ENCODE results near the gene SLC16A3. TPM values are rescaled to one million over a fixed set of nuclear protein-coding genes. Genes with fewer than 3 reads are reported as not detected.

Gene SLC16A3
- total and polyA plus RNA-seq, 8 donors: 4.9 to 87.9 (median 37.7) TPM

GRCh38 chr17:82247182-82247823, 18.5 kb downstream of the SLC16A3 start:
- H3K27ac ChIP-seq: peak overlapping the region; percentile 43 to 81 (median 74)
- 58 to 68% (median 67%) methylated on average over 22 of the region's 22 CpGs for WGBS, 5 donors
- DNase-seq: no peak
- H3K4me3 ChIP-seq: no peak overlapping the region
- H3K4me1 ChIP-seq: peaks cover 37 to 84% (median 44%) of the 10 kb centered on the region in 4 donors
- intact Hi-C loops (cut with DNase I; ENCODE audit: low total_unique reads): no loop called here
- peaks cover 90 to 100% (median 96%) of the 10 kb centered on the region in 4 donors for H3K36me3 ChIP-seq
- H3K27me3 ChIP-seq: no peaks in the 10 kb centered on the region
- TF ChIP-seq POLR2A (IDR thresholded peaks at IDR 0.05): no peak
- no peak for TF ChIP-seq CTCF (IDR thresholded peaks at IDR 0.05)
- no peak for TF ChIP-seq EP300 (IDR thresholded peaks at IDR 0.05)
- no peak for TF ChIP-seq POLR2AphosphoS5 (IDR thresholded peaks at IDR 0.05)
- H3K9me3 ChIP-seq: no peaks in the 10 kb centered on the region

- H3K4me1 ChIP-seq: peaks cover 30 to 76% (median 37%) of the 10 kb centered on the region in 4 donors
- TF ChIP-seq CTCF (IDR thresholded peaks at IDR 0.05) (no peak), EP300 (IDR thresholded peaks at IDR 0.05) (no peak), POLR2A (IDR thresholded peaks at IDR 0.05) (no peak), POLR2AphosphoS5 (IDR thresholded peaks at IDR 0.05) (no peak)
- peaks cover 98 to 100% (median 100%) of the 10 kb centered on the region in 4 donors for H3K36me3 ChIP-seq
- H3K27me3 ChIP-seq: no peaks in the 10 kb centered on the region
- no peak for DNase-seq
- intact Hi-C loops (cut with DNase I; ENCODE audit: low total_unique reads): no loop called here
- H3K4me3 ChIP-seq: no peak overlapping the region
- WGBS, 5 donors: 78 to 89% (median 84%) methylated on average over 28 of the region's 28 CpGs
- no peaks in the 10 kb centered on the region for H3K9me3 ChIP-seq
- H3K27ac ChIP-seq: peak overlapping the region in 4 of 5 donors; percentile 67 to 81 (median 74)
These were observed 19.2 kb downstream of the SLC16A3 start for GRCh38 chr17:82247856-82248671.

- TF ChIP-seq EP300 (IDR thresholded peaks at IDR 0.05): no peak
- no peaks in the 10 kb centered on the region for H3K27me3 ChIP-seq
- no peak overlapping the region for H3K4me3 ChIP-seq
- H3K36me3 ChIP-seq: peaks cover 99 to 100% (median 100%) of the 10 kb centered on the region in 4 donors
- 89 to 94% (median 92%) methylated on average over 43 to 54 of the region's 54 CpGs for WGBS, 5 donors
- no peak for DNase-seq
- no peaks in the 10 kb centered on the region for H3K9me3 ChIP-seq
- intact Hi-C loops (cut with DNase I; ENCODE audit: low total_unique reads): no loop called here
- peaks cover 22 to 66% (median 28%) of the 10 kb centered on the region in 4 donors for H3K4me1 ChIP-seq
- peak overlapping the region in 1 of 5 donors; percentile 6 for H3K27ac ChIP-seq
These were observed 20.2 kb downstream of the SLC16A3 start for GRCh38 chr17:82248815-82249674.

DNA sequence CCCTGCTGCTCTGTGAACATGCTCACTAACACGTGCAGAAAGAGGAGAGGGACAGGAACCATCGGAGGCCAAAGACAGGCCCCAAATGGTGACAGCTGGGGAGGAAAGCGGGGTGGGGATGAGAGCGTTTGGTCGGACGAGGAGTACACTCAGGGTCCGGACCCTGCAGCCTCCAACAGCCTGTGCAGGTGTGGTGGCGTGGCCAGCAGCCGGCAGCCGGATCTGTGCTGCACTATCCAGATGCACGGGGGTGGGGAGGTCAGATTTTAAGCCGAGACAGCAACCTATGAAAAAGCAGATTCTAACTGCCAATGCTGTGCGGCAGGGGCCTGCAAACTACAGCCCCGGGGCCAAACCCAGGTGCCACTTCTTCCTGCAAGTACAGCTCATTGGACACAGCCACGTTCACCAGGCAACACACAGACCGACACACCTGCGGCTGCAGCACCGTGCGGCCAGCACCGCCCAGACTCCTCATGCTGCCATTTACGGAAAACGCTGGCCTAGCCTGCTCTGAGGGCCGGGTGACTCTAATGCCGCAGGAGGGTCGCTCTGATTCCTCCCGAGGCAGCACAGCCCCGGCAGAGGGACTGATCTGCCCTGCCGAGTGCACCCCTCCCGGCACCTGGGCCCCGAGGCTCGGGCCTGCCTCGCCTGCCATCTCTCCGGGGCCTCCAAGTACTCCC, 21.2 kb downstream of the SLC16A3 start:
- no peak for DNase-seq
- no peak overlapping the region for H3K4me3 ChIP-seq
- TF ChIP-seq POLR2AphosphoS5 (IDR thresholded peaks at IDR 0.05): no peak
- no peak for TF ChIP-seq EP300 (IDR thresholded peaks at IDR 0.05)
- no peak for TF ChIP-seq CTCF (IDR thresholded peaks at IDR 0.05)
- no peak for TF ChIP-seq POLR2A (IDR thresholded peaks at IDR 0.05)
- H3K27ac ChIP-seq: no peak overlapping the region
- 83 to 89% (median 87%) methylated on average over 21 to 33 of the region's 33 CpGs for WGBS, 5 donors
- peaks cover 97 to 100% (median 99%) of the 10 kb centered on the region in 4 donors for H3K36me3 ChIP-seq
- no peaks in the 10 kb centered on the region for H3K27me3 ChIP-seq
- peaks cover 22 to 56% (median 26%) of the 10 kb centered on the region in 4 donors for H3K4me1 ChIP-seq
- intact Hi-C loops (cut with DNase I; ENCODE audit: low total_unique reads): no loop called here
- no peaks in the 10 kb centered on the region for H3K9me3 ChIP-seq

Data from stomach (tissue), 9 donors.